Measurements from ENCODE around the gene MMP8. TPM values are rescaled to one million over a fixed set of nuclear protein-coding genes. Genes with fewer than 3 reads are reported as not detected.

MMP8 gene
- total RNA-seq, 2 experiments from 2014 or later, result not detected

GRCh38 chr11:102709201-102709945 is 15.4 kb downstream of the MMP8 start:
- Mint-ChIP-seq H3K9me3 (no peaks in the 10 kb centered on the region), H3K27me3 (peaks cover 35% of the 10 kb centered on the region), H3K36me3 (ENCODE audit: low read depth) (no peaks in the 10 kb centered on the region), H3K4me1 (ENCODE audit: low read depth) (no peaks in the 10 kb centered on the region), H3K27ac (no peak overlapping the region), H3K4me3 (no peak overlapping the region)
- Histone ChIP-seq H3K4me3 (ENCODE audit: low read length) (no peak overlapping the region), H3K36me3 (ENCODE audit: insufficient read depth, low read length) (no peaks in the 10 kb centered on the region), H3K4me1 (ENCODE audit: insufficient read depth, low read length) (no peaks in the 10 kb centered on the region), H3K27ac (ENCODE audit: low read depth in 1 of 2, low read length in 2 of 2) (no peak overlapping the region), H3K27me3 (ENCODE audit: control insufficient read depth in 1 of 2, insufficient read depth in 2 of 2, low read length in 2 of 2) (peaks cover 0 to 7% of the 10 kb centered on the region in 2 experiments), H3K9me3 (ENCODE audit: control insufficient read depth in 1 of 2, insufficient read depth in 1 of 2, low read length in 2 of 2) (no peaks in the 10 kb centered on the region)
- ChIA-PET CTCF (interaction anchor here (1.3 kb wide), 1 partner anchor 43 kb away, joined by 3 read pairs; no protein-coding TSS in a partner anchor), POLR2A (no interaction called here)
- ATAC-seq (ENCODE audit: poor library complexity), result no peak
- DNase-seq, result peak in 2 of 14 experiments; percentile 2 to 25
- intact Hi-C loops (cut with DNase I, micrococcal nuclease), result no loop called here
- TF ChIP-seq CTCF (IDR thresholded peaks at IDR 0.05), result no peak

- Mint-ChIP-seq H3K9me3 (no peaks in the 10 kb centered on the region), H3K27me3 (peaks cover 31% of the 10 kb centered on the region), H3K4me1 (ENCODE audit: low read depth) (no peaks in the 10 kb centered on the region), H3K4me3 (no peak overlapping the region), H3K36me3 (ENCODE audit: low read depth) (no peaks in the 10 kb centered on the region), H3K27ac (no peak overlapping the region)
- H3K27me3 ChIP-seq (ENCODE audit: control insufficient read depth in 1 of 2, insufficient read depth in 2 of 2, low read length in 2 of 2), result peaks cover 0 to 7% of the 10 kb centered on the region in 2 experiments
- intact Hi-C loops (cut with DNase I, micrococcal nuclease), result no loop called here
- TF ChIP-seq CTCF (IDR thresholded peaks at IDR 0.05), result no peak
- H3K4me1 ChIP-seq (ENCODE audit: insufficient read depth, low read length), result no peaks in the 10 kb centered on the region
- H3K36me3 ChIP-seq (ENCODE audit: insufficient read depth, low read length), result no peaks in the 10 kb centered on the region
- no peak overlapping the region for H3K27ac ChIP-seq (ENCODE audit: low read depth in 1 of 2, low read length in 2 of 2)
- CTCF ChIA-PET, result interaction anchor here (1.3 kb wide), 1 partner anchor 42 kb away, joined by 3 read pairs; no protein-coding TSS in a partner anchor
- ATAC-seq (ENCODE audit: poor library complexity) (no peak), DNase-seq (no peak)
- POLR2A ChIA-PET, result interaction anchor here (0.7 kb wide), 1 partner anchor 257 kb away, joined by 3 read pairs; no protein-coding TSS in a partner anchor
- no peak overlapping the region for H3K4me3 ChIP-seq (ENCODE audit: low read length)
- no peaks in the 10 kb centered on the region for H3K9me3 ChIP-seq (ENCODE audit: control insufficient read depth in 1 of 2, insufficient read depth in 1 of 2, low read length in 2 of 2)
Measured at GRCh38 chr11:102708654-102709053, 16.1 kb downstream of the MMP8 start.

GRCh38 chr11:102705626-102706025 is 19.1 kb downstream of the MMP8 start, which contains the start of gene MMP27:
MMP27 (minus strand) TSS chr11:102705769; CDS start chr11:102705714, 55 bp downstream.
- Mint-ChIP-seq H3K27ac (no peak within 1 kb of the TSS), H3K9me3 (no peaks in the 10 kb centered on the region), H3K36me3 (ENCODE audit: low read depth) (no peaks in the 10 kb centered on the region), H3K4me1 (ENCODE audit: low read depth) (no peaks in the 10 kb centered on the region), H3K27me3 (peaks cover 13% of the 10 kb centered on the region), H3K4me3 (no peak within 1 kb of the TSS)
- no peaks in the 10 kb centered on the region for H3K4me1 ChIP-seq (ENCODE audit: insufficient read depth, low read length)
- H3K27me3 ChIP-seq (ENCODE audit: control insufficient read depth in 1 of 2, insufficient read depth in 2 of 2, low read length in 2 of 2), result peaks cover 0 to 7% of the 10 kb centered on the region in 2 experiments
- no peak within 1 kb of the TSS for H3K27ac ChIP-seq (ENCODE audit: low read depth in 1 of 2, low read length in 2 of 2)
- no peak for ATAC-seq (ENCODE audit: poor library complexity)
- TF ChIP-seq CTCF (IDR thresholded peaks at IDR 0.05), result no peak
- ChIA-PET CTCF (no interaction called here), POLR2A (no interaction called here)
- H3K4me3 ChIP-seq (ENCODE audit: low read length), result no peak within 1 kb of the TSS
- intact Hi-C loops (cut with DNase I, micrococcal nuclease), result no loop called here
- DNase-seq, result no peak
- H3K9me3 ChIP-seq (ENCODE audit: control insufficient read depth in 1 of 2, insufficient read depth in 1 of 2, low read length in 2 of 2), result no peaks in the 10 kb centered on the region
- H3K36me3 ChIP-seq (ENCODE audit: insufficient read depth, low read length), result no peaks in the 10 kb centered on the region
